IMR-90 (cell line): ENCODE measurements around the gene UNC50.

ENCODE experiments used
- POLR2A ChIP-seq: IDR thresholded peaks from 2 replicates; pipeline ENCODE4 v1.6.1; 2012; ENCODE audit warnings: mild to moderate bottlenecking, low read depth, low read length
- SMC3 ChIP-seq: fragments of 150-350 bp; IDR thresholded peaks from 2 replicates; pipeline ENCODE4 v1.6.1; 2016; ENCODE audit warnings: low read depth, mild to moderate bottlenecking, antibody characterized with exemption, low read length, moderate library complexity
- TF ChIP-seq, protein P1 (sequence below): conservative IDR thresholded peaks from 2 replicates; pipeline ENCODE4 v1.5.1; 2012; ENCODE audit warnings: mild to moderate bottlenecking, low read depth, low read length, improper control_type of control experiment

DNA sequence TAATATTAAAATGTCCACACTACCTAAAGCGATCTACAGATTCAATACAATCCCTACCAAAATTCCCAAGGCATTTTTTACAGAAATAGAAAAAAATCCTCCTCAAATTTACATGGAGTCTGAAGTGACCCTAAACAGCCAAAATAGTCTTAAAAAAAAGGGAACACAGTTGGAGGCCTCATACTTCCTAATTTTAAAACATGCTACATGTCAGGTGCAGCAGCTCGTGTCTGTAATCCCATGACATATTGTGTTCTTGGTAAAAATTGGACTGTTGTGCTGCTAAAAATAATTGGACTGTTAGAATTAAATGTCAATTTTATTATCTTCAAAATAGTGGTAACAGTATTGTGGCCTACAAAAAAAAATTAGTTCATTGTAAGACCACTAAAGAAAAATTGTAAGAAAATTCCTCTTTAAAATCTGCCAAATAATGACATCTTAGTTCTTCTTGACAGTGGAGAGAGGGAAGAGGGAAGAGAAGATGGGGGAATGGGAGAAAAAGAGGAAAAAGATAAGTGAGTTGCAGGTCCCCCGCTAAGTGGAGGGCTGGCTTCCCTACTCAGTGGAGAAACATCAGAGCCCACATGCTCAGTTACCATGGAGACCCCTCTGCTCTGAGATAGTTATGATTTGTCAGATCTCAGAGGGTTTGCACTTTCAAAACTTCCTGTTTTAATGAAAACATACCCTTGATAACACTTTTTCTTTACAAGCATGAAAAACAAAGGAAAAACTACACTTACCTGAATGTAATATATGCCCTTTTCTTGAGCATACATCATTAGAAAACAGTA is 46.5 kb downstream of the UNC50 start:
- TF ChIP-seq, protein P1, sequence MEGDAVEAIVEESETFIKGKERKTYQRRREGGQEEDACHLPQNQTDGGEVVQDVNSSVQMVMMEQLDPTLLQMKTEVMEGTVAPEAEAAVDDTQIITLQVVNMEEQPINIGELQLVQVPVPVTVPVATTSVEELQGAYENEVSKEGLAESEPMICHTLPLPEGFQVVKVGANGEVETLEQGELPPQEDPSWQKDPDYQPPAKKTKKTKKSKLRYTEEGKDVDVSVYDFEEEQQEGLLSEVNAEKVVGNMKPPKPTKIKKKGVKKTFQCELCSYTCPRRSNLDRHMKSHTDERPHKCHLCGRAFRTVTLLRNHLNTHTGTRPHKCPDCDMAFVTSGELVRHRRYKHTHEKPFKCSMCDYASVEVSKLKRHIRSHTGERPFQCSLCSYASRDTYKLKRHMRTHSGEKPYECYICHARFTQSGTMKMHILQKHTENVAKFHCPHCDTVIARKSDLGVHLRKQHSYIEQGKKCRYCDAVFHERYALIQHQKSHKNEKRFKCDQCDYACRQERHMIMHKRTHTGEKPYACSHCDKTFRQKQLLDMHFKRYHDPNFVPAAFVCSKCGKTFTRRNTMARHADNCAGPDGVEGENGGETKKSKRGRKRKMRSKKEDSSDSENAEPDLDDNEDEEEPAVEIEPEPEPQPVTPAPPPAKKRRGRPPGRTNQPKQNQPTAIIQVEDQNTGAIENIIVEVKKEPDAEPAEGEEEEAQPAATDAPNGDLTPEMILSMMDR, result no peak
- TF ChIP-seq SMC3, result no peak
- no peak for TF ChIP-seq POLR2A
